GM18870 (cell line): Measurements from ENCODE around the gene FAM241A.
A peak's percentile ranks its signal among the peaks of the same experiment; 100 is the strongest.
"Not testable (repeated sequence)": the region's sequence is repeated elsewhere in the genome, so short reads cannot be mapped to it uniquely, and the experiment has no call there.

Experiments used
- ATAC-seq: cut with Tn5 transposase; IDR thresholded peaks from one replicate; pipeline ENCODE4 v1.9.1; 2021; ENCODE audit warnings: moderate library complexity; ENCODE audit not compliant: unreplicated experiment

The FAM241A gene

GRCh38 chr4:112136551-112136950 is 8.7 kb upstream of the FAM241A start:
- no peak for ATAC-seq

DNA sequence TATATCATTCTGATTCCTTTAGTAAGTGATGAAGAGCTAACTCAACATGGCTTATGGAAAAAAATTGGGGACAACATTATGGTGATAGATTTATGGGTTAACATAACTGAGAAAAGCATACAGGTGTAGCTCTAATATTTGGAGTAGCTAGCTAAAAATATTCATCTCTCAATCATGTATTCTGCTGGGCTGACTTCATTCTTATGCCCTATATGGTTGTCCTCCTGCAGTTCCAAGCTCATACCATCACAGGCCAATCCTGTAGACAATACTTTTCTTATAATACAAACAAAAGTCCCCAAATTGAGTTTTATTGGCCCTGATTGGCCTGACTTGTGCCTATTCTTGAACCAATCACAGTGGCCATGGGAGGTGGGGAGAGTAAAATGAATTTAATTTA is 6.7 kb upstream of the FAM241A start:
- no peak for ATAC-seq

- ATAC-seq = no peak
Observed at GRCh38 chr4:112140536-112140935, 4.7 kb upstream of the FAM241A start.

GRCh38 chr4:112141366-112142138 is 3.7 kb upstream of the FAM241A start:
- ATAC-seq = no peak

DNA sequence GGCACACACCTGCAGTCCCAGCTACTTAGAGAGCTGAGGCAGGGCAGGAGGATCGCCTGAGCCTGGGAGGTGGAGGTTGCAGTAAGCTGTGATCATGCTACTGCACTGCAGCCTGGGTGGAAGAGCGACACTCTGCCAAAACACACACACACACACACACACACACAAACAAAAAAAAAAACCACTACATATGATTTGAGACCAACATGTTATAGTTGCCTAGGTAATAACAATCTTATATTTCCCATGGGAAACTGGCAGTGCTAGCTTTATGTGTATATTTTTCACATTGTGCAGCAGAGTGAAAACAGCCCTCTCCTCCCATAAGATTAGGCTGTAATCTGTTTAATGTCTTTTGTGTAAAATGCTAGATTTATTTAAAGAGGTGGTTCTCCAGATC is 3.1 kb upstream of the FAM241A start:
- no peak for ATAC-seq

DNA sequence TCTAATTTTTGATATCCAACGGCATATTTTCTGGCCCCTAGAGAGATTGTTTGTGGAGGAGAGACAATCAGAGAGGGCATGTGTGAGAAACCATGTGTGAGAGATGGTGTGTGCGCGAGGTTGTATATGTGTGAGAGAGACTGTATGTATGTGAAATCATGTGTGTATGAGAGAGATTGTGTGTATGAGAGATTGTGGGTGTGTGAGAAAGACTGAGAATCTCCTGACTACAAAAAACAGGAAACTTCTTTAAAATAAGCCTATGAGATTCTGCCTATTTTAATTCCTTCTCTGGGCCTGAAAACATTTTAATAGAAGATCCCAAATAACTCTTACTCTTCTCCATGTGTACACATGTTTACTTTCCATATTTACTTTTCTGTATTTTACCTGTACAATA is 1.5 kb upstream of the FAM241A start:
- no peak for ATAC-seq

GRCh38 chr4:112144546-112145325 is 518 bp upstream of the FAM241A start:
- no peak for ATAC-seq

- peak; percentile 55 for ATAC-seq
Observed at GRCh38 chr4:112145790-112146501, 692 bp downstream of the FAM241A start.

DNA sequence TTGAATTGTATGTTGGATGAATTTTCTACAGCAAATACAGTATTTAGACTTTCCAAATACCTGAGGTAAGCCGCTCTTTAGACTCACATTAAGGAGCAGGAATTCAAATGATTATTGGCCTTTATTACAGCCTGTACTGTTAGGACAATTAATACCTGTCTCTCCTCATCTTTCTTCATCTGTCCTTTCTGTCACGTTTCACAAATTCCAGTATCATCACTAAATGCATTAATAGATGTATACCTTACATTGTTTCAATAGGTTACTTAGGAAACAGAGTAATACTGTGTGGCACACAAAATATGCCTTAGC is 1.2 kb downstream of the FAM241A start:
- no peak for ATAC-seq

DNA sequence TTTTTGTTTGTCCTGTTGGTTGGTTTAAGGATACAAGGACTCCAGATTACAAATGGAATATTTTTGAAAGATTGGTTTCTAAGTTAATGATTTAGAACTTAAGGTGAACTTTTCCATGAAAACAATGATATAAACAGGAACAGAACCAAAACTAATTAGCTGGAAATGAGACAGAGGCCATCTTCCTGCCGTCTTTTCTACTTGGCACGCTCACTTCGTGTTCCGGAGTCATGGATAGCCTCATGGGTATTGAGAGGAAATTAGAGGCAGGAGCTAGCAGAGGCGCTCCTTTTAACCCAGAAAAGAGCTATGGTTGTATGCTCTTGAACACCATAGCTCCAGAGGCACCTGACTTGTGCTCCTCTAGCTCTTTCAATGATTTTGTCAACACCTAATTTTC is 2.4 kb downstream of the FAM241A start:
- no peak for ATAC-seq

DNA sequence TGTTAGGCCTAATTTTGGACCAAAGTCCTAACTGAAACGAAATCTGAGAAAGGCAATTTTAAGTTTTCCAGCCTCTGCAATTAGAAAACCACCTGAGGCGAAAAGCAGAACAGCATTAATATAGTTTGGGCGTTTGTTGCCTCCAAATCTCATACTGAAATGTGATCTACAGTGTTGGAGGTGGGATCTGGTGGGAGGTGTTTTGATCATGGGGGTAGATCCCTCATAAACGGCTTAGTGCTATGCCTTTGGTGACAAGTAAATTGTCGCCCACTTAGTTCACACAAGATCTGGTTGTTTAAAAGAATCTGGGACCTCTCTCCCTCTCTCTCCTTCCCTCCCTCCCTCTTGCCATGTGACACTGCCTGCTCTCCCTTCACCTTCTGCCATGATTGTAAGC is 5.7 kb downstream of the FAM241A start:
- no peak for ATAC-seq

DNA sequence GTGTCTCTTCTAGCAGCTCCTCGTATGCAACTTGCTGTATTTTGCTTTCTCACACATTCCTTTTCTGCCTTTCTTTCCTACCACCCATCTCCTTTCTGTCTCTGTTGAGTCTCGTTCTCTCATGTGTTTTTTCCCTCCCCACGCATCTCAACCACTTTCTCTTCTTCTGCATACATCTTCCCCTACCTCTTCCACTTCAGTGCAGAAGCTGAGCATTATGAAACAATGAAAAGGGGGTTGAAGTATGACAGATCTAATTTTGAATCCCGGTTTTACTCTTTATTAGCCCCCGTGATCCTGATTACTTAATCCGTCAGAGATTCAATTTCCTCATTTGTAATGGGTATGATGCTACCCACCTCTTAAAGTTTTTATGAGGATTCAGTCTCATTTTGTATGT is 7.3 kb downstream of the FAM241A start:
- no peak for ATAC-seq

GRCh38 chr4:112153211-112153791 is 8.0 kb downstream of the FAM241A start:
- no peak for ATAC-seq

DNA sequence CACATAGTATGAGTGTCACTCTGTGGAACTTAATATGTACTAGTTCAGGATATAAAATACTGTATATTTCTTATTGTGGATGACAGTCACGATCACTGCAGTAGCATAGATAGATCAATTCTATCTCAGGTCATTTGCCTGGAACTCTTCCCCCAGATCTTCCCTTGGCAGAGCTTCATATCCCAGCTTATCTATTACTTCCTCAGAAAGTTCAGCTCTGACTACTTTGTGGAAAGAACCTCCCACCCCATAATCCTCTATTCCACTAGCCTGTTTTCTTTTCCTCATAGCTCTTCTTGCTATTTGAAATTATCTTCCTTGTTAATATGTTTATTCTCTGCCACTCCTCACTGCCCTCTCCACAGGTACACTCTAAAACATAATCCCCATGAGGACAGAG is 10.9 kb downstream of the FAM241A start:
- ATAC-seq = no peak

GRCh38 chr4:112156553-112156952 is 11.3 kb downstream of the FAM241A start:
- ATAC-seq = no peak

GRCh38 chr4:112163706-112164105 is 18.5 kb downstream of the FAM241A start:
- ATAC-seq = not testable (repeated sequence)

GRCh38 chr4:112167794-112168193 is 22.5 kb downstream of the FAM241A start:
- ATAC-seq = no peak

GRCh38 chr4:112168719-112169500 is 23.7 kb downstream of the FAM241A start:
- no peak for ATAC-seq

DNA sequence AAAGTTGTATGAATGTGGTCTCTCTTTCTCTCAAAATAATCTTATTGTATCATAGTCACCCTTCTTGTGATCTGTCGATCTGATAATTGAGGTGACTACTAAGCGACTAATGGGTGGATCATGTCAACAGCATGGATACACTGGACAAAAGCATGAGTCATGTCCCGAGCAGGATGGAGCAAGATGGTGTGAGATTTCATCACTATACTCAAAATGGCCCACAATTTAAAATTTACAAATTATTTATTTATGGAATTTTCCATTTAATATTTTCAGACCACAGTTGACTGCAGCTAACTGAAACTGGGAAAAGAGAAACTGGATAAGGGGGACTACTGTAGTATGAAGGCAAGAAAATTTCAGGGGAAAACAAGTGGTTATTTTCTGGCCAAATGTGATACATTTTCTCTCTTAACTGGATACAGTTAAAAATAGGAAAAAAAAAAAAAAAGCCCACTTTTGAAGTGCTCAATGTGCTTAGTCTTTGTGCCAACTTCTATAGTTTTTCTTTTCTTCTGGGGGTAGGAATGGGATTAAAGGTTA is 25.3 kb downstream of the FAM241A start:
- no peak for ATAC-seq

GRCh38 chr4:112171051-112171763 is 26.0 kb downstream of the FAM241A start:
- not testable (repeated sequence) for ATAC-seq
